Activated CD8-positive, alpha-beta memory T cell treated with anti-CD3 and anti-CD28 coated beads for 1 hour (primary cell): Measurements from ENCODE around the gene MT2A.

ENCODE experiments used
- DNase-seq, 2 donors: peaks; one replicate each; pipeline ENCODE4 v3.0.0-alpha.2; 2020; ENCODE audit warnings: low read depth in 1 of 2; ENCODE audit errors: extremely low read depth in 1 of 2

The MT2A gene

GRCh38 chr16:56636616-56637413 lies 28.4 kb downstream of the MT2A start:
- no peak for DNase-seq

GRCh38 chr16:56637814-56638750 lies 29.7 kb downstream of the MT2A start, which contains the start of gene MT1A:
Gene MT1A, plus strand, starts transcription at chr16:56638666. Its CDS starts 73 bp downstream, at chr16:56638739.
- no peak for DNase-seq

GRCh38 chr16:56639045-56639444 lies 30.7 kb downstream of the MT2A start:
- no peak for DNase-seq

- DNase-seq, result no peak
These were observed 31.7 kb downstream of the MT2A start for GRCh38 chr16:56640076-56640475.

- no peak for DNase-seq
These were observed 32.8 kb downstream of the MT2A start for GRCh38 chr16:56641166-56641565.

- DNase-seq, result peak; percentile 42 to 57
These were observed 34.8 kb downstream of the MT2A start for GRCh38 chr16:56643080-56643778.

GRCh38 chr16:56643833-56644232 lies 35.4 kb downstream of the MT2A start:
- DNase-seq, result no peak

GRCh38 chr16:56645311-56645710 lies 36.9 kb downstream of the MT2A start:
- no peak for DNase-seq

- DNase-seq, result no peak
These were observed 37.5 kb downstream of the MT2A start for GRCh38 chr16:56645838-56646237.

GRCh38 chr16:56647641-56648431 lies 39.5 kb downstream of the MT2A start:
- no peak for DNase-seq

GRCh38 chr16:56649271-56649670 lies 40.9 kb downstream of the MT2A start:
- no peak for DNase-seq

- DNase-seq, result no peak
These were observed 41.4 kb downstream of the MT2A start for GRCh38 chr16:56649820-56650219.

GRCh38 chr16:56651586-56651985 lies 43.2 kb downstream of the MT2A start, which contains the start of gene MT1B:
Gene MT1B, plus strand, starts transcription at chr16:56651886. Its CDS starts 68 bp downstream, at chr16:56651954.
- DNase-seq, result no peak

- no peak for DNase-seq
These were observed 44.2 kb downstream of the MT2A start for GRCh38 chr16:56652600-56652999.

GRCh38 chr16:56653218-56653617 lies 44.8 kb downstream of the MT2A start:
- no peak for DNase-seq

GRCh38 chr16:56657555-56658326 lies 49.4 kb downstream of the MT2A start, which contains the start of gene MT1F:
Gene MT1F, plus strand, starts transcription at chr16:56657959. Its CDS starts 100 bp downstream, at chr16:56658059.
- DNase-seq, result peak; percentile 24 to 62

GRCh38 chr16:56658327-56658875 lies 50.0 kb downstream of the MT2A start:
- no peak for DNase-seq
